DND-41 (cell line): ENCODE data around the gene ARHGAP4.

ENCODE experiments used
- ATAC-seq: fragments of 200-7000 bp; cut with Tn5 transposase; 3 replicates; pipeline ENCODE4 v1.9.1; 2021; ENCODE audit warnings: low read depth; ENCODE audit not compliant: insufficient read depth
- DNase-seq: peaks from one replicate; pipeline ENCODE4 v3.0.0-alpha.2; 2020
- H2AFZ ChIP-seq: 2 replicates; pipeline ENCODE4 v1.6.0; 2012; ENCODE audit warnings: low read depth, low read length
- H3K27ac ChIP-seq: 2 replicates; pipeline ENCODE4 v1.5.1; 2012; ENCODE audit warnings: low read length, inconsistent platforms
- H3K27me3 ChIP-seq: fragments of 200-600 bp; sonication (generic); 2 replicates; pipeline ENCODE4 v1.6.0; 2012; ENCODE audit warnings: low read length, mild to moderate bottlenecking, inconsistent platforms; ENCODE audit not compliant: insufficient read depth, poor library complexity
- H3K36me3 ChIP-seq: 2 replicates; pipeline ENCODE4 v1.5.1; 2012; ENCODE audit warnings: low read length, inconsistent platforms; ENCODE audit not compliant: insufficient read depth
- H3K4me1 ChIP-seq: 2 replicates; pipeline ENCODE4 v1.5.1; 2012; ENCODE audit warnings: mild to moderate bottlenecking, low read length; ENCODE audit not compliant: insufficient read depth
- H3K4me2 ChIP-seq: 2 replicates; pipeline ENCODE4 v1.6.0; 2012; ENCODE audit warnings: mild to moderate bottlenecking, moderate library complexity, low read length, inconsistent platforms; ENCODE audit not compliant: insufficient read depth
- H3K4me3 ChIP-seq, 2 experiments: fragments of 200-600 bp in 1 of 2; shearing (Covaris generic) in 1 of 2; 2 replicates each; pipeline ENCODE4 v1.5.1; 2012 to 2016; ENCODE audit warnings: inconsistent platforms in 2 of 2, low read length in 2 of 2, mild to moderate bottlenecking in 2 of 2, low read depth in 1 of 2, moderate library complexity in 1 of 2
- H3K79me2 ChIP-seq: 2 replicates; pipeline ENCODE4 v1.6.0; 2012; ENCODE audit warnings: low read length, inconsistent platforms; ENCODE audit not compliant: insufficient read depth
- H3K9ac ChIP-seq: 2 replicates; pipeline ENCODE4 v1.6.0; 2012; ENCODE audit warnings: low read depth, mild to moderate bottlenecking, inconsistent platforms, low read length, moderate library complexity
- H3K9me3 ChIP-seq: 2 replicates; pipeline ENCODE4 v1.5.1; 2012; ENCODE audit warnings: low read length, moderate library complexity, mild to moderate bottlenecking, inconsistent platforms; ENCODE audit not compliant: insufficient read depth, severe bottlenecking
- H4K20me1 ChIP-seq: 2 replicates; pipeline ENCODE4 v1.6.0; 2012; ENCODE audit warnings: low read length; ENCODE audit not compliant: insufficient read depth
- EZH2 ChIP-seq: IDR thresholded peaks from 3 replicates; pipeline ENCODE4 v1.6.1; 2012; ENCODE audit warnings: borderline replicate concordance, low read depth, mild to moderate bottlenecking, moderate library complexity, low read length, inconsistent platforms; ENCODE audit not compliant: severe bottlenecking
- TF ChIP-seq, protein P1 (sequence below): IDR thresholded peaks from 2 replicates; pipeline ENCODE4 v1.5.1; 2012; ENCODE audit warnings: borderline replicate concordance, low read length, moderate library complexity, mild to moderate bottlenecking; ENCODE audit not compliant: poor library complexity, severe bottlenecking; ENCODE audit errors: extremely low read depth

The ARHGAP4 gene

DNA sequence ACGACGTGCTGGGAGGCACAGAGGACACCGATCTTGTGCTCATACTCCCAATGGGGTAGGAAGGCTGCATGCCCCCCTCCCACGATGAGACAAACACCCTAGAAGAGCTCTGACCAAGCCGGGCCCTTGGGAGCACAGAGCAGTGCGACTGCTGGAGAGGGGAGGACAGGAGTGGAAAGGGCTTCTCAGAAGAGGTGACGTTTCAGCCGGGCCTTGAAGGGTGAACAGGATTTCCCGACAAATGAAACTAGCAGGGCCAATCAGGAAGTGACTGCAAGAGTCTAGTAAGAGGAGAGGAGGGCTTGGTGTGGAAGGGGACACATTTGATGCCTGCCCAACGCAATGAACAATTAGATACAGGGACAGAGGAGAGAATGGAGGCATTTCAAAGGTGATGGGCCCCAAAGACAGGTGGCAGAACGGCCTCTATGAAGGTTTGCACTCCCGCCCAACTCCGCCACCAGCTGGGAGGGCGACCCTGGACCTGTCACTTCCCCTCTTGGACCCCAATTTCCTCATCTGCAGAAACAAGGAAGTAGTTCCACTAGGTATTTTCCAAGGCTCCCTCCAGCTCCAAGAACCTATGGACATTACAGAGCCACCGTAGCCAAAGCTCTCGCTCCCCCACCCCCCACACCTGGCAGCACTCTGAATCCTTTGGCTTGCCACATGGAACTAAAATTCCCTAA, 41.6 kb upstream of the ARHGAP4 start:
- H3K27me3 ChIP-seq: no peaks in the 10 kb centered on the region
- TF ChIP-seq, protein P1, sequence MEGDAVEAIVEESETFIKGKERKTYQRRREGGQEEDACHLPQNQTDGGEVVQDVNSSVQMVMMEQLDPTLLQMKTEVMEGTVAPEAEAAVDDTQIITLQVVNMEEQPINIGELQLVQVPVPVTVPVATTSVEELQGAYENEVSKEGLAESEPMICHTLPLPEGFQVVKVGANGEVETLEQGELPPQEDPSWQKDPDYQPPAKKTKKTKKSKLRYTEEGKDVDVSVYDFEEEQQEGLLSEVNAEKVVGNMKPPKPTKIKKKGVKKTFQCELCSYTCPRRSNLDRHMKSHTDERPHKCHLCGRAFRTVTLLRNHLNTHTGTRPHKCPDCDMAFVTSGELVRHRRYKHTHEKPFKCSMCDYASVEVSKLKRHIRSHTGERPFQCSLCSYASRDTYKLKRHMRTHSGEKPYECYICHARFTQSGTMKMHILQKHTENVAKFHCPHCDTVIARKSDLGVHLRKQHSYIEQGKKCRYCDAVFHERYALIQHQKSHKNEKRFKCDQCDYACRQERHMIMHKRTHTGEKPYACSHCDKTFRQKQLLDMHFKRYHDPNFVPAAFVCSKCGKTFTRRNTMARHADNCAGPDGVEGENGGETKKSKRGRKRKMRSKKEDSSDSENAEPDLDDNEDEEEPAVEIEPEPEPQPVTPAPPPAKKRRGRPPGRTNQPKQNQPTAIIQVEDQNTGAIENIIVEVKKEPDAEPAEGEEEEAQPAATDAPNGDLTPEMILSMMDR: no peak
- no peak for TF ChIP-seq EZH2
- H3K9ac ChIP-seq: peak overlapping the region; percentile 99
- peak overlapping the region; percentile 67 for H3K4me2 ChIP-seq
- peaks cover 87% of the 10 kb centered on the region for H3K79me2 ChIP-seq
- peaks cover 70% of the 10 kb centered on the region for H3K36me3 ChIP-seq
- H4K20me1 ChIP-seq: peaks cover 72% of the 10 kb centered on the region
- no peak for DNase-seq
- H3K27ac ChIP-seq: peak overlapping the region; percentile 96
- H3K4me1 ChIP-seq: peaks cover 33% of the 10 kb centered on the region
- peak overlapping the region in 1 of 2 experiments; percentile 90; a peak in 3 of 4 replicates for H3K4me3 ChIP-seq
- no peak for ATAC-seq
- H3K9me3 ChIP-seq: no peaks in the 10 kb centered on the region
- H2AFZ ChIP-seq: no peak overlapping the region

DNA sequence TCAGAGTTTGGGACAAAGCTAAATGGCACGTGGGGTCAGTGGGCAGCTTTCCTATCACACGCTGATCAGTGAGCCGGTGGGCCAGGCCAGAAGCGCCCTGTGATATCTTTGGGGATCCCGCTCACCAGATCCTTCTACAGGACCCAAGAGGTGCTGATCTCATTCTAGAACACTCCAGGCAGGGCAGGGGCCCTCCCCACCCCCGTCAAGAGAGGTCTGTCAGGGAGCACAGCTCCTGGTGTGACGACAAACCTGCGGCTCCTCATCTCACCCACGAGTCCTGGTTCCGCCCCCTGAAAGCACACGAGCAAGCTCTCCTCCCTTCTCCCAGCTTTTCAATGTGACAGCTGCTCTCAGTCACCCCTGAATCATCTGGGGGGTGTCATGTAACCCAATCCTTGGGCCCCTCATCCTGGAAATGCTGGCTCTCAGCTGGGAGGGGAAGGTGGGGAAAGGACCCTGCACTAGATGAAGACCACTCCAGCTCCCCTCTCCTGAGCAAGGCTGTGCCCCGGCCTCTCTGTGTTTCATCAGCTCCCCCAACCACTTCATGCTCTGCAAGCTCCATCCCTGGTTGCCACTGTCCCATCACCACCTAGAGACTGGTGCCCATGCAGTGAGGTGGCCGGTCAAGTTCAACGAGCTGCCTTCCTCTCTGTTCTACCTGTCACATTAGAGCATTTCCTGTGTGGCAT, 40.9 kb upstream of the ARHGAP4 start:
- H3K36me3 ChIP-seq: peaks cover 77% of the 10 kb centered on the region
- peak overlapping the region in 1 of 2 experiments; percentile 90; a peak in 2 of 4 replicates for H3K4me3 ChIP-seq
- H3K27me3 ChIP-seq: no peaks in the 10 kb centered on the region
- ATAC-seq (no peak), DNase-seq (no peak)
- H2AFZ ChIP-seq: no peak overlapping the region
- peak overlapping the region; percentile 67 for H3K4me2 ChIP-seq
- peaks cover 33% of the 10 kb centered on the region for H3K4me1 ChIP-seq
- H3K27ac ChIP-seq: peak overlapping the region; percentile 96
- H3K79me2 ChIP-seq: peaks cover 94% of the 10 kb centered on the region
- H4K20me1 ChIP-seq: peaks cover 79% of the 10 kb centered on the region
- TF ChIP-seq, protein P1: no peak
- no peak for TF ChIP-seq EZH2
- H3K9ac ChIP-seq: peak overlapping the region; percentile 99; the same call in 1 of the 2 replicates
- H3K9me3 ChIP-seq: no peaks in the 10 kb centered on the region

- peak overlapping the region; percentile 67 for H3K4me2 ChIP-seq
- H4K20me1 ChIP-seq: peaks cover 86% of the 10 kb centered on the region
- no peaks in the 10 kb centered on the region for H3K27me3 ChIP-seq
- H3K4me3 ChIP-seq: peak overlapping the region in 1 of 2 experiments; percentile 90; a peak in 1 of 4 replicates
- peaks cover 84% of the 10 kb centered on the region for H3K36me3 ChIP-seq
- peak overlapping the region; percentile 96; the same call in 1 of the 2 replicates for H3K27ac ChIP-seq
- H3K79me2 ChIP-seq: peaks cover 98% of the 10 kb centered on the region
- DNase-seq (no peak), ATAC-seq (no peak)
- 0 out of 2 replicates have a peak overlapping the region, but pooled peaks have one; percentile 99 for H3K9ac ChIP-seq
- TF ChIP-seq EZH2: no peak
- TF ChIP-seq, protein P1: no peak
- no peak overlapping the region for H2AFZ ChIP-seq
- peaks cover 33% of the 10 kb centered on the region for H3K4me1 ChIP-seq
- H3K9me3 ChIP-seq: no peaks in the 10 kb centered on the region
These were observed 40.2 kb upstream of the ARHGAP4 start for GRCh38 chrX:153966283-153966688.
